HepG2 (cell line): ENCODE measurements around the gene PLOD2. TPM values are rescaled to one million over a fixed set of nuclear protein-coding genes. Genes with fewer than 3 reads are reported as not detected.

ENCODE experiments used
- ATAC-seq: fragments of 200-7000 bp; cut with Tn5 transposase; 3 replicates; pipeline ENCODE4 v1.9.1; 2020; ENCODE audit warnings: mild to moderate bottlenecking, moderate library complexity
- BruUV-seq: library from RNA; stranded (reverse); fragments of 400-500 nt; replicated peaks from 2 replicates; lab custom pipeline; 2021; lab: Mats Ljungman, UMichigan
- CTCF ChIA-PET: fragments of 300-600 bp; formaldehyde crosslinking; extraction: SDS; loops from one replicate; lab custom pipeline; 2021; ENCODE audit warnings: low total read pairs, inconsistent platforms, low intra/inter-chr PET ratio; lab: Yijun Ruan, JAX
- POLR2A ChIA-PET: fragments of 350-600 bp; sonication (Branson Sonifier 250); formaldehyde crosslinking; loops from one replicate; lab custom pipeline; 2020; ENCODE audit warnings: antibody characterized with exemption, inconsistent platforms; lab: Yijun Ruan, JAX
- DNase-seq: peaks from one replicate; pipeline ENCODE4 v3.0.0-alpha.2; 2015; ENCODE audit warnings: low spot score
- FAIRE-seq: peaks from 3 replicates; lab custom pipeline; 2011; peaks lifted over from hg19 to GRCh38; lab: Jason Lieb, UNC
- H2AFZ ChIP-seq: one replicate; pipeline ENCODE4 v1.6.1; 2011; ENCODE audit warnings: low read length, inconsistent platforms
- H3K27ac ChIP-seq: fragments of 300-600 bp; 3 replicates; pipeline ENCODE4 v1.8.0; 2011; ENCODE audit warnings: mixed run types, mild to moderate bottlenecking, mixed read lengths, low read length, inconsistent platforms; ENCODE audit not compliant: insufficient read depth; ENCODE audit errors: extremely low read length
- H3K27me3 ChIP-seq, 2 experiments: fragments of 200-600 bp in 1 of 2; 2 replicates in 1 of 2; 3 replicates in 1 of 2; pipeline versions ENCODE4 v1.6.0 to v1.8.0; 2011; ENCODE audit warnings: low read length in 2 of 2, mild to moderate bottlenecking in 2 of 2, moderate library complexity in 2 of 2, inconsistent platforms in 1 of 2; ENCODE audit not compliant: insufficient read depth in 2 of 2, control insufficient read depth in 1 of 2
- H3K36me3 ChIP-seq, 2 experiments: fragments of 200-600 bp in 1 of 2; replicated peaks in 1 of 2; 2 replicates in 1 of 2; 3 replicates in 1 of 2; pipeline versions ENCODE4 v1.5.1 to v1.8.0; 2011; ENCODE audit warnings: low read length in 2 of 2, inconsistent platforms in 1 of 2; ENCODE audit not compliant: insufficient read depth in 2 of 2, control insufficient read depth in 1 of 2
- H3K4me1 ChIP-seq: 2 replicates; pipeline ENCODE4 v1.5.1; 2012; ENCODE audit warnings: low read length, inconsistent platforms; ENCODE audit not compliant: insufficient read depth
- H3K4me2 ChIP-seq: 2 replicates; pipeline ENCODE4 v1.6.0; 2011; ENCODE audit warnings: low read depth, low read length, inconsistent platforms
- H3K4me3 ChIP-seq, 3 experiments: fragments of 200-600 bp in 1 of 3; sonication (generic), shearing (Covaris generic) in 1 of 3; replicated peaks in 1 of 3; 2 replicates each; pipeline ENCODE4 v1.5.1; 2011 to 2016; ENCODE audit warnings: low read length in 3 of 3, inconsistent platforms in 2 of 3, low read depth in 2 of 3, mild to moderate bottlenecking in 2 of 3, control low read depth in 1 of 3, mixed read lengths in 1 of 3; ENCODE audit not compliant: insufficient read depth in 1 of 3
- H3K79me2 ChIP-seq: one replicate; pipeline ENCODE4 v1.6.1; 2011; ENCODE audit warnings: low read length, inconsistent platforms; ENCODE audit not compliant: insufficient read depth
- H3K9ac ChIP-seq: 2 replicates; pipeline ENCODE4 v1.6.0; 2011; ENCODE audit warnings: mild to moderate bottlenecking, low read depth, low read length, inconsistent platforms; ENCODE audit not compliant: insufficient read depth
- H3K9me3 ChIP-seq: 2 replicates; pipeline ENCODE4 v1.5.1; 2012; ENCODE audit warnings: mild to moderate bottlenecking, low read length
- H4K20me1 ChIP-seq: 2 replicates; pipeline ENCODE4 v1.6.0; 2011; ENCODE audit warnings: inconsistent platforms, mild to moderate bottlenecking, low read length, moderate library complexity; ENCODE audit not compliant: insufficient read depth
- ATRX ChIP-seq: sonication (generic); formaldehyde crosslinking; IDR thresholded peaks from 2 replicates; pipeline ENCODE4 v1.4.0; 2020; ENCODE audit warnings: missing genetic modification reagents, borderline replicate concordance
- CBX5 ChIP-seq: sonication (generic); formaldehyde crosslinking; IDR thresholded peaks from 2 replicates; pipeline ENCODE4 v1.4.0; 2020; ENCODE audit warnings: missing genetic modification reagents, borderline replicate concordance
- DMAP1 ChIP-seq: IDR thresholded peaks from 2 replicates; pipeline ENCODE4 v1.6.1; 2016
- GATA4 ChIP-seq: sonication (generic); IDR thresholded peaks from 2 replicates; pipeline ENCODE4 v1.6.1; 2016; ENCODE audit warnings: antibody characterized with exemption, low read depth, borderline replicate concordance
- KDM2A ChIP-seq: sonication (generic); formaldehyde crosslinking; IDR thresholded peaks from 2 replicates; pipeline ENCODE4 v1.4.0; 2020; ENCODE audit warnings: low read depth, missing genetic modification reagents, borderline replicate concordance
- KLF6 ChIP-seq: IDR thresholded peaks from 2 replicates; pipeline ENCODE4 v1.8.0; 2016; ENCODE audit warnings: missing biosample characterization, missing genetic modification reagents
- MATR3 ChIP-seq: sonication (generic); formaldehyde crosslinking; IDR thresholded peaks from 2 replicates; pipeline ENCODE4 v1.4.0; 2020; ENCODE audit warnings: missing genetic modification reagents
- PAF1 ChIP-seq: IDR thresholded peaks from 2 replicates; pipeline ENCODE4 v1.6.1; 2016; ENCODE audit warnings: missing genetic modification reagents, missing compliant biosample characterization
- PBX3 ChIP-seq: sonication (generic); formaldehyde crosslinking; IDR thresholded peaks from 2 replicates; pipeline ENCODE4 v1.8.1; 2023; ENCODE audit warnings: missing genetic modification reagents, inconsistent platforms, borderline replicate concordance
- ZBTB33 ChIP-seq: sonication (generic); formaldehyde crosslinking; IDR thresholded peaks from 2 replicates; pipeline ENCODE4 v1.4.0; 2020; ENCODE audit warnings: missing genetic modification reagents
- ZBTB8A ChIP-seq: sonication (generic); formaldehyde crosslinking; IDR thresholded peaks from 2 replicates; pipeline ENCODE4 v1.4.0; 2020; ENCODE audit warnings: mild to moderate bottlenecking, low read depth, missing genetic modification reagents, borderline replicate concordance
- ZFP36 ChIP-seq: fragments of 150-350 bp; IDR thresholded peaks from 2 replicates; pipeline ENCODE4 v1.6.1; 2018; ENCODE audit warnings: borderline replicate concordance, low read length, low read depth; ENCODE audit not compliant: partially characterized antibody
- ZMYM2 ChIP-seq: sonication (generic); formaldehyde crosslinking; IDR thresholded peaks from 2 replicates; pipeline ENCODE4 v1.8.0; 2022; ENCODE audit warnings: mild to moderate bottlenecking, missing genetic modification reagents
- ZNF3 ChIP-seq: IDR thresholded peaks from 2 replicates; pipeline ENCODE4 v1.7.0; 2017; ENCODE audit warnings: inconsistent platforms
- ZNF441 ChIP-seq: sonication (generic); formaldehyde crosslinking; IDR thresholded peaks from 2 replicates; pipeline ENCODE4 v1.7.0; 2021; ENCODE audit warnings: missing genetic modification reagents, borderline replicate concordance
- ZNF547 ChIP-seq: sonication (generic); formaldehyde crosslinking; IDR thresholded peaks from 2 replicates; pipeline ENCODE4 v1.5.1; 2020; ENCODE audit warnings: mild to moderate bottlenecking, missing genetic modification reagents
- ZNF629 ChIP-seq: sonication (generic); formaldehyde crosslinking; conservative IDR thresholded peaks from 2 replicates; pipeline ENCODE4 v1.5.0; 2020; ENCODE audit warnings: missing genetic modification reagents
- ZNF772 ChIP-seq: sonication (generic); formaldehyde crosslinking; IDR thresholded peaks from 2 replicates; pipeline ENCODE4 v1.5.0; 2020; ENCODE audit warnings: mild to moderate bottlenecking, missing genetic modification reagents
- WGBS: methylation state at CpG from one replicate; pipeline ENCODE4 v1.1.6; 2017; ENCODE audit warnings: low lambda C conversion rate; 5-methylcytosine and 5-hydroxymethylcytosine counted together
- in situ Hi-C: cut with HindIII; loops from 2 replicates; pipeline ENCODE4 v1.10.0; 2017; ENCODE audit warnings: low pct_unique_long_range_greater_than_20kb; ENCODE audit not compliant: extremely low pct_ligation_motif_present
- intact Hi-C: fragments of 100-400 bp; cut with micrococcal nuclease; formaldehyde crosslinking; loops from one replicate; pipeline ENCODE4 v1.10.0; 2022; ENCODE audit not compliant: unreplicated experiment
- polyA plus RNA-seq, 8 experiments: library from polyadenylated mRNA; depleted of rRNA in 3 of 8; stranded (reverse) in 7 of 8; unstranded in 1 of 8; fragments of >200 nt; fragmentation: Illumina TruSeq in 4 of 8; extraction: Trizol in 4 of 8; gene quantifications; 2 replicates each; pipeline versions ENCODE4 v1.2.1 to v1.2.3, GENCODE V29; 2011 to 2016; ENCODE audit warnings: low read depth in 4 of 8, missing spikeins in 1 of 8, mixed read lengths in 1 of 8; ENCODE audit not compliant: insufficient read depth in 1 of 8
- total RNA-seq, 5 experiments: library from RNA; depleted of rRNA; stranded (reverse); fragments of >200 nt; fragmentation: Illumina TruSeq; extraction: Trizol; gene quantifications; 2 replicates each; pipeline ENCODE4 v1.2.3, GENCODE V29; 2016; ENCODE audit warnings: low read depth in 1 of 5
- TF ChIP-seq, protein P1 (sequence below): sonication (generic); formaldehyde crosslinking; IDR thresholded peaks from 2 replicates; pipeline ENCODE4 v1.8.1; 2023; ENCODE audit warnings: mild to moderate bottlenecking, inconsistent platforms, moderate library complexity, missing genetic modification reagents, borderline replicate concordance

Gene PLOD2
- total and polyA plus RNA-seq, 2 of the 13 experiments (the other 11 are each of a cell fraction or from before 2014, with no cell fraction given), result 107 to 161 TPM

- TF ChIP-seq ZNF441 (no peak), ZNF547 (CRISPR knock-in tag) (no peak), DMAP1 (CRISPR knock-in tag) (no peak), ZFP36 (no peak), ZNF772 (CRISPR knock-in tag) (no peak), ATRX (CRISPR knock-in tag) (no peak), CBX5 (CRISPR knock-in tag) (no peak), ZBTB33 (CRISPR knock-in tag) (no peak), ZNF3 (CRISPR knock-in tag) (no peak), MATR3 (no peak), PBX3 (CRISPR knock-in tag) (no peak)
These were observed 38.8 kb upstream of the PLOD2 start (continued) for GRCh38 chr3:146199762-146200161.

DNA sequence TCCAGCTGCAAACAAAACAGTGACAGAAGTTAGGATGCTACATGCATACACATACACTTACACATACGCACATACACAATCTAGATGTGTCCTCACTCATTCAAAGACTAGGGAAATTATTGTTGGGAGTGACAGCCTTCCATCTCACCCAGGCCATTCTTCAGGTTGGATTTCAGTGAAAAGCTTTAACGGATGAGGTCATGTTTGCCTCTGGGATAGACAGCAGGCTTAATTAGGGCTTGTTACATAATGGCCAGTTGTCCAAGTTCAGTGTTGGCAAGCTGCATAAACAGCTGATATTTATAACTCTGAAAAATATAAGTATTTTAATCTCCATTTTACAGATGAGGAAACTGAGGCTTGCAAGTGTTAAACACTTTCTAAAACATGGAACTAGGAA is 35.8 kb upstream of the PLOD2 start:
- CTCF ChIA-PET, result no interaction called here
- WGBS, result 97% methylated on average over 2 of the region's 2 CpGs
- POLR2A ChIA-PET, result interaction anchor here (1.2 kb wide), 1 partner anchor 36 kb away, joined by 4 read pairs; the partner anchor contains the start of gene PLOD2
- ATAC-seq, result no peak
- Histone ChIP-seq H2AFZ (no peak overlapping the region), H3K9ac (no peak overlapping the region), H3K79me2 (no peaks in the 10 kb centered on the region)
- no peak for TF ChIP-seq ZBTB8A (CRISPR knock-in tag)
- TF ChIP-seq ZMYM2 (CRISPR knock-in tag), result no peak
- no peak for TF ChIP-seq GATA4
- TF ChIP-seq PAF1 (CRISPR knock-in tag), result 0 out of 2 replicates have a peak, but pooled peaks have one; percentile 28
- TF ChIP-seq, protein P1, sequence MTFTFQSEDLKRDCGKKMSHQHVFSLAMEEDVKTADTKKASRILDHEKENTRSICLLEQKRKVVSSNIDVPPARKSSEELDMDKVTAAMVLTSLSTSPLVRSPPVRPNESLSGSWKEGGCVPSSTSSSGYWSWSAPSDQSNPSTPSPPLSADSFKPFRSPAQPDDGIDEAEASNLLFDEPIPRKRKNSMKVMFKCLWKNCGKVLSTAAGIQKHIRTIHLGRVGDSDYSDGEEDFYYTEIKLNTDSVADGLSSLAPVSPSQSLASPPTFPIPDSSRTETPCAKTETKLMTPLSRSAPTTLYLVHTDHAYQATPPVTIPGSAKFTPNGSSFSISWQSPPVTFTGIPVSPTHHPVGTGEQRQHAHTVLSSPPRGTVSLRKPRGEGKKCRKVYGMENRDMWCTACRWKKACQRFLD (CRISPR knock-in tag), result no peak
- TF ChIP-seq KLF6 (CRISPR knock-in tag), result no peak
- no peak for TF ChIP-seq KDM2A
- TF ChIP-seq ZNF629, result no peak
- TF ChIP-seq, all 625 proteins: peak for 1
- in situ Hi-C loops (loop anchor here (25.0 kb wide), 1 partner anchor 409 kb away; no protein-coding TSS in a partner anchor), intact Hi-C loops (no loop called here)
- H3K9me3 ChIP-seq, result no peaks in the 10 kb centered on the region
- BruUV-seq, result no TSS peak
- no peaks in the 10 kb centered on the region for H4K20me1 ChIP-seq
- no peaks in the 10 kb centered on the region for H3K27me3 ChIP-seq
- no peak overlapping the region for H3K4me2 ChIP-seq
- H3K4me3 ChIP-seq, result no peak overlapping the region
- no peaks in the 10 kb centered on the region for H3K4me1 ChIP-seq
- H3K27ac ChIP-seq, result no peak overlapping the region
- DNase-seq (no peak), FAIRE-seq (no peak)
- no peaks in the 10 kb centered on the region; a peak in 1 of 5 replicates for H3K36me3 ChIP-seq
